ENCODE measurements around the gene PTCD3.

PTCD3 gene

GRCh38 chr2:86102157-86102556 lies 3.9 kb upstream of the PTCD3 start:
- Histone ChIP-seq H3K4me3 (no peak overlapping the region), H3K27ac (no peak overlapping the region)
- no peak for DNase-seq (ENCODE audit: low spot score)
- TF ChIP-seq CTCF (IDR thresholded peaks at IDR 0.05): no peak

- DNase-seq (ENCODE audit: low spot score): peak; percentile 92
- TF ChIP-seq CTCF (IDR thresholded peaks at IDR 0.05): no peak
- Histone ChIP-seq H3K27ac (peak within 1 kb of the TSS; percentile 42 to 72), H3K4me3 (peak within 1 kb of the TSS; percentile 87)
Observed at GRCh38 chr2:86105252-86105968, 625 bp upstream of the PTCD3 start, which contains the start of gene POLR1A. Gene POLR1A (minus strand): TSS chr2:86105886. CDS start chr2:86105776, 110 bp downstream.

- DNase-seq (ENCODE audit: low spot score): no peak
- H3K27ac ChIP-seq: no peak overlapping the region
- no peak for TF ChIP-seq CTCF (IDR thresholded peaks at IDR 0.05)
- H3K4me3 ChIP-seq: peak overlapping the region; percentile 87
Observed at GRCh38 chr2:86107031-86107430, 996 bp downstream of the PTCD3 start.

GRCh38 chr2:86118130-86118529 lies 12.1 kb downstream of the PTCD3 start:
- no peak for DNase-seq (ENCODE audit: low spot score)
- no peak overlapping the region for H3K4me3 ChIP-seq

GRCh38 chr2:86123328-86123925 lies 17.4 kb downstream of the PTCD3 start:
- Histone ChIP-seq H3K27ac (no peak overlapping the region), H3K4me3 (no peak overlapping the region)
- TF ChIP-seq CTCF (IDR thresholded peaks at IDR 0.05): no peak
- DNase-seq (ENCODE audit: low spot score): no peak

More at GRCh38 chr2:86118130-86118529, 12.1 kb downstream of the PTCD3 start:
- no peak overlapping the region for H3K27ac ChIP-seq
- no peak for TF ChIP-seq CTCF (IDR thresholded peaks at IDR 0.05)

- no peak for TF ChIP-seq CTCF (IDR thresholded peaks at IDR 0.05)
- Histone ChIP-seq H3K4me3 (no peak overlapping the region), H3K27ac (no peak overlapping the region)
- DNase-seq (ENCODE audit: low spot score): no peak
Observed at GRCh38 chr2:86124683-86125082, 18.6 kb downstream of the PTCD3 start.

GRCh38 chr2:86134709-86135108 lies 28.7 kb downstream of the PTCD3 start:
- no peak for TF ChIP-seq CTCF (IDR thresholded peaks at IDR 0.05)
- DNase-seq (ENCODE audit: low spot score): no peak
- Histone ChIP-seq H3K27ac (no peak overlapping the region), H3K4me3 (no peak overlapping the region)

Data from coronary artery (tissue), 2 donors.